NOMO-1 (cell line): ENCODE results near the gene ERBIN.
A peak's percentile ranks its signal among the peaks of the same experiment; 100 is the strongest.
"Not testable (repeated sequence)": the region's sequence is repeated elsewhere in the genome, so short reads cannot be mapped to it uniquely, and the experiment has no call there.

ENCODE experiments used
- DNase-seq, 2 experiments: peaks; one replicate each; lab custom pipeline; 2025; ENCODE audit not compliant: unreplicated experiment in 2 of 2; lab: John Stamatoyannopoulos, UW

ERBIN gene

DNA sequence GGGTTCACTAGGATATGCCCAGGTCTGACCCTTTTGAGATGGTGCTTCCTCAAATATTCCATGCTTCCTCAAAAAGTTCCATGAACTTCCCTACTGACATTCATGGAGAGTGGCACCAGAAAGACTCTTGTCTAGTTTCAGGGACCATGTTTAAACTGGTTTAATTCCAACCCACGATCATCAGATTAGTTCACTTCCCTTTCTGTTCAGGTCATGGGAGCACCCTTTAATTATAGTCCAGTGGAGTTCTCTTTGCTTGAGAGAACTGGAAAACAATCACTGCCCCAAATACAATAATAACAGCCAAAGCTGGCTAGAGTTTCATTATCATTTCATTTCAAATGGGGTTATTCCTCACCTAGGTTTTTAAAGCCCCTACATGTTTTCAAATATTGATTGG is 9.7 kb upstream of the ERBIN start:
- DNase-seq: peak in 1 of 2 experiments; percentile 6

DNA sequence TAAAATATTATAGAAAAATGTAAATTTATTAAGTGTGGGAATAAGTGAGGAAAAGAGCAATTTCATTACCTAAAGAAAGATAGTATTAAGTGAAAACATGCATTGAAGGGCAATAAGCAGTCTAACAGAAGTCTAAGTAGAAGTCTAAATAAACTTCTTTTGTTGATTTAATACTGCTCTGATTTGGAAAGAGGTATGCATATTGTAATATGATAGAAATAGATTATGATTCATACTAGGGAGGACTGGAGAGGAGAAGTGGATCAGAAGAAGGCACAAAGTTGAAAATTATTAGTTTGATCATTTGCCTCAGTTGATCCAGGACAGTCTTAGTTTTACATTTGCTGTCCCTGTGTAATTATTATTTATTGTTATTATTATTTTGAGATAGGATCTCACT is 6.6 kb upstream of the ERBIN start:
- no peak for DNase-seq

DNA sequence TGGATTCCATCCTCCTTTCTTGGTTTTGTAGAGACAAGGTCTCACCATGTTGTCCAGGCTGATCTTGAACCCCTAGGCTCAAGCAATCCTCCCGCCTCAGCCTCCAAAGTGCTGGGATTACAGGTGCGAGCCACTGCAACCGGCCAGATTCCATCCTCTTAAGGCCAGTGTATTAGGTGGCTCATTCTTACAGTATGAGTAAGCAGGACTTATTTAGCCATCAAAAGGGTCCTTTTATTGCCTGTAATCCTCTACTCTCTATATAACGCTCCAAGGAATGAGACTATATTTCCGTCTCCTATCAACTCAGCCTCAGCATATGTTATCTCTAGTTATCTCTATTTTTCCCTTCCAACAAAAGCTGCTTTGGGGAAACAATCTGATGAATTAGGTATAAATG is 3.0 kb upstream of the ERBIN start:
- no peak for DNase-seq

DNA sequence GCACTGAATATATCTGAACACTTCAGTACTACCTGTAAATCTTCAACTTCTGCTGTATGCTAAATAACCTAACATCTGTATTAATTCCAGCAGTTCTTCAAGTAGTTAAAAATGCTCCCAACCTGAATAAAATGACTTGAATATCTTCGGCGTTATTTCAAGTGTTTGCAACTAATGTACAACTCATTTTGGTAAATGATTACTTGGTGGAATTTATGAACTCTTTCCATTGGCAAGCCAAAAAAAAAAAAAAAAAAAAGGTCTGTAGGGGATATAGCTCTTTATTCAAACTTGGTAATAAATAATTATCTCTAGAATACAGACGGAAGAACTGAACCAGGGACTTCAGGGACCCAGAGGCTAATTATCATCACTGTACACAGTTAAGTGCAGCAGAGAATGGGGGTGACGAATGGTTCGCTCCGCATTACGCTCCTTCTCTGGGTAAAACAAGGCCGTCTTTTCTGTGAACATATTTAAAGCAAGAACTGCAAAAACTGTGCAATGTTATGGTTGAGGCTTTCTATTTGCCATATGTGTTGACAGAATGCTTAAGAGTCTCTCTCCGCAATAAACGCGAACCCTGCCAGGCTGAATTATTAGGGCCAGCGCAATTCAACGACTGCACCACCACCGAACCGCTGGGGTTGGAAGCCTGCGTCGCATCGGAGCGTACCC is 1.9 kb upstream of the ERBIN start:
- DNase-seq: no peak

DNA sequence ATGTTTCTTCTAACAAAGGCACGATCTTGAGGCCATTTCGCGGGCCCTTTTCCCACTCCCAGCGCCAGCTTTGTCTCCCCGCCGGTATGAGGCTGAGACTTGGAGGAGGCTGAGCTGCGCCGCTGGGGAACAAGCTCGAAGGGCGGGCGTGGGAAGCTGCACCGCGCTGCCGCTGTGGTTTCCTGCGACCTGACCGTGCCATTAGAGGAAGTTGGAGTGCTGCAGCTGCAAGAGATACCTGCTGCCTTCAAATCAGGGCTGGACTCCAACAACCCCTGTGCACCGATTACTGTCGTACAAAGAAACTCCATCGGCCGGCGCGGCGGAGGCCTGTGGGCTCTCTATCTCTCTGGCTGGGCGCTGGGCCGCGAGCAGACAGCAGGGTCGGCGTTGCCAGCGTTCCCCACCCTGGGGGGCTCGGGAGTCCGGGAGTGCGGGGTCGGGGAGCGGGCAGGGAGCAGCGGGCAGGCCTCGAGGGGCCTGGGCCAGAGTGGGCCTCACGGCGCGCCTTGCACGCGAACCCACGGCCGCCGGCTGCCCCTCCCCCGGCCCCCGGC is 1.3 kb upstream of the ERBIN start:
- DNase-seq: peak; percentile 85 to 87

DNA sequence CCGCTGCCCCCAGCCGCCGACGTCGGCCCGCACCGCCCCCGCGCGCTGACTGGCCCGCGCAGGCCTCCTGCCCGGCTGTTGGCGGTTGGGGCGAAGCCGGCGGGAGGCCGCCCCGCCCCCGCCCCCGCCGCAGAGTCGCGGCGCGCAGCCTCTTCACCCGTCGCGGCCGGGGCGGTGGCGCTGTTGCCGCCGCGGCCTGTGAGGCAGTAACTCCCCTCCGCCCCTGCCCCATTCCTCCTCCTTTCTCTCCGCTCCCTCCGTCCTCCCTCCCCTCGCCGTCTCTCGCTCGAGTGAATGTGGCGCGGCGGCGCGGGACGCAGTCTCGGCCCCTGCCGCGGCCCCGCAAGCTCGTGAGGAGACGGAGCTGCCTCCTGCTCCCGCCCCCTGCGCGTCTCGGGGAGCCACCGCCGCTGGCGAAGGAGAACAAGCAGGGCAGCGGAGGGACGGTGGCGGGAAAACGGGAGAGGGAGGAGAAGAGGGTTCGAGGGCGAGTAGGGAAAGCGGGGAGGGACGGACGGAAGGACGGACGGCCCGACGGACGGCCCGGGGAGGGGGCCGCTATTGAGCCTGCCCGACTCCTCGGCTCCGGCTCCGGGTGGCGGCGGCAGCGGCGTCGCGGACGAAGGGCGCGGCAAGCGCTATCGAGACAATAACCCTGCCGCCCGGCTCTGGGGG is 637 bp upstream of the ERBIN start:
- DNase-seq: peak; percentile 80 to 89

DNA sequence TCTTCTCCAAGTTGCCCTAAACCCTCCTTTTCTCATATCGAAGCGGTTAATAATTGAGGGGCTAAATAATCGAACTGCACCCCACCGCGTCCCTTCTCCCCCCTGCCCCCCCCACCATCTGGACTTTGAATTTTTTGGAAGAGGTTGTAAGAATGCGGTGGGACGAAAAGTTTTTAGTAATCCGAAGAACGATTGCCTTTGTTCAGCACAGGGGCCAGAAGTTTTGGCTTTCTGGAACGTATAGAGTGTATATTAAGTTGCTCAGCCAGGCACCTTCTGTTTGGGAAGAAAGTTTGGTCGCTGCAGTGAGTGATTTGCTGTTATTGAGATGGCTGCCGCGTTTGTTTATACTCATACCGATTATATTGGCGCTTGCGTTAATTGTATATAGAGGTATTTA is 518 bp downstream of the ERBIN start:
- DNase-seq: peak in 1 of 2 experiments; percentile 7

DNA sequence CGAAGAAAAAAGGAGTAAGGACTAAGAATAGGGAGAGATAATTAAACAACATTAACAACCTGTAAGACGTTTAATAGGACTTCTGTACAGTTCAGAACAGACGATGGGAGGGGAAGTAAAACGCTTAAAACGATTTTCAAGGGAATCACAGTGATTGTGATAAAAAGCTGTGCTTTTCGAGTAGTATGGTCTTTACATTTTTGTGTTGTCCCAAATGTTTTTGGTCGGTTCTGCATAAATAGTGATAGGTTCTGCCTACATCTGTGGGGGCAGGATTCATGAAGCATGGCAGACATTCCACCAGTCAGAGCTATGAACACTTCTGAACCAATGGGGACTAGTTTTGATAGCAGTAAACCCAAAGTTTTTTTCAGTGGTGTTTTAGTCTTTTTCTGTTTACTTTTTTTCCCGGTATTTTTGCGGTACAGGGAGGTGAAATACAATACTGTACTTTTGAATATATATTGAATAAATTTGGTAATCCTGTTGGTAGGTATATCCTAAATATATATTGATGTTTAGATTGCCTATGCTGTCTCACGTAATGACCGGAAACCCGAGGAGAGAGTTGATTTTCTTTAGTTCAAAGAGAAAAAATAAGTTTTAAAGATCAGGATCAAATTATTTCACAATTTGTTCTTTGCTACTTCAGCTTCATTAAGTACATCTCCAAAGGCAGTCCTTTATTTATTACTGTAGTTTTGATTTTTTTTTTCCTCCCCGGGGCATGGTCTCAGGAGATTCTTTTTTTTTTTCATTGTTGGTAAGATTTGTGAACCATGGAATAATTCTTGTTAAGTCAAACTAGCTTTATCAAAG is 1.3 kb downstream of the ERBIN start:
- peak in 1 of 2 experiments; percentile 37 for DNase-seq

DNA sequence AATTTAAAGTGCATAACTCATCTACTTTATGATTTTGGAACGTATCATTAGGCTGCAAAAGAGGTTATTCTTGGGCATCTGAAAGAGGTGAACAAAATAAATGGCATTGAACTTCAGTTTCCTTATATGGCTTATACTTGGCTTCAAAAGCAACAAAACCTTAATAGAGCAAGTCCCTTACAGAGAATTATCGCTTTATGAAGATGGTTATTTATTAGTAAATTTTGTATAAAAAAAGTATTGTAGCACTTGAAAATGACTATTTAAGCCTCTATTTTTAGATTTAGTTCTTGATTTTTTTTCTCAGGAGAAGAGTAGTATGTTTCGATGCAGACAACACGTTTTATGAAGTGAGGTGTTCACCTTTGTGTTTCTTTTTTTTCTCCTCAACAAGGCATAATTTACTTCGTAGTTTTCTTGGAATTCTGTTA is 2.0 kb downstream of the ERBIN start:
- DNase-seq: peak in 1 of 2 experiments; percentile 4

DNA sequence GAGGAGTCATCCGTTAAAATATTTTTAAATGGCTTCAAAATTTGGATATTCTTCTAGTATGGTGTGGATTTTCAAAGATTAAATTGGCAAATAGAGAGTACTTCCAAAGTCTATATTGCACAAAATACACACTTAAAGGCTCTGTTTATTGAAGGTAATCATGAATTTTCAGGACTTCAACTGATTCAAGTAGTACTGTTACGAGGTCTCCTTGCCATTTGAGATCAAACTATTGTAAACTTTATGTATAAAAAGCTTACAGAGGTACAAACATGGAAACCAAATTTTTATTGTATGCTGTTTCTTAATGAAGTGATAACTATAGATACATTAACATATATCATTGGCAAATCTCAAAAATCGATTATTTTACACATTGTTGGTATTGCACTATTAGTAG is 2.5 kb downstream of the ERBIN start:
- no peak for DNase-seq

DNA sequence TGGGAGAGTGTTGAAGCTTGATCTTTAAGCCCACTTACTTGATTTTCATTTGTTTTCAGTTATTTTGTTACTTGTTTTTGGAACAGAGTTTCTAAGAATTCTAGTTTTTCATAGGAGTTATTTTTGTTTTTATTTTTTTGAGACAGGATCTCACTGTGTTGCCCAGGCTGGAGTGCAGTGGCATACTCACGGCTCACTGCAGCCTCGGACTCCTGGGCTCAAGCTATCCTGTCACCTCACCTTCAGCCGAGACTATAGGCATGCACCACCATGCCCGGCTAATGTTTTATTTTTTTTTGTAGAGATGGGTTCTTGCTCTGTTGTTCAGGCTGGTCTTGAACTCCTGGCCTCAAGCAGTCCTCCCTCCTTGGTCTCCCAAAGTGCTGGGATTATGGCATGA is 6.3 kb downstream of the ERBIN start:
- DNase-seq: no peak

DNA sequence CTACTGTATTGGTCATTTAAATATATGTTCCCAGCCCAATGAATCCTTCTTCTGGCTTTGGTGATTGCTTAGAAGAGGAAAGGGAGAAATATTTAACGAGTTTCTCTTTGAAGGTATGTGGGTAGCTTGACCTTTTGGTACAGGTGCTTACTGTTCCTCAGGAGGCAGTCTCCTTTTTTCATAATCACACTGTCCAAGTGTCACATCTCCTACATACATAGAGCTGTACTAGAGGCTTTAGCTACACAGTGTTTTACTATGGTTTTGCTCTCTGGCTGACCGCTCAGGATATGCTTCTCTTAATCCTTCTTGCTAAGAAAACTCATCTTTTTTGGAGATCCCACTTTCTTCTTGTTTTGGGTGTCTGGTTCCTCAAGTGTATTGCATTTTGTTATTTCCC is 6.9 kb downstream of the ERBIN start:
- no peak for DNase-seq

DNA sequence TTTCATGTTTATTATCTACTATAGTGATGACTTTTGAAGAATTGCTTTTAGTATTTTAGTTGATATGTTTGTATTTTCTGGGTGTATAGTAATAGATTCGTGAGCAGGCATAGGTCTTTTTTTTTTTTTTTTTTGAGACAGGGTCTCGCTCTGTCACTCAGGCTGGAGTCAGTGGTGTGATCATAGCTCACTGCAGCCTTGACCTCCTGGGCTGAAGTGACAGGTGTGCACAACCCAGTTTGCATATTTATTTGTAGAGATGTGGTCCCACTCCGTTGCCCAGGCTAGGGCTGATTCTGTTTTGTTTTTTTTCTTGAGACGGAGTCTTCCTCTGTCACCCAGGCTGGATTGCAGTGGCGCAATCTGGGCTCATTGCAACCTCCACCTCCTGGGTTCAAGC is 11.9 kb downstream of the ERBIN start:
- no peak for DNase-seq

DNA sequence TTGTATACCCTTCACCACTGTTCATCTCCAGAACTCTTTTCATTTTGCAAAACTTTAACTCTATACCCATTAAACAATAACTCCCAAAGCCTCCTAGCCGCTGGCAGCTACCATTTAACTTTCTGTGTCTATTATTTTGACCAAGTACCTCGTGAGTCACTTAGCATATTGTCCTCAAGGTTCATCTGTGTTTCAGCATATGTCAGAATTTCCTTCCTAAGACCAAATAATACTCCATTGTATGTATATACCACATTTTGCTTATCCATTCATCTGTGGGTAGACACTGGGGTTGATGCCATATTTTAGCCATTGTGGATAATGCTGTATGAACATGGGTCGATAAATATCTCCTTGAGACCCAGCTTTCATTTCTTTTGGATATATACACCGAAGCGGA is 17.4 kb downstream of the ERBIN start:
- DNase-seq: no peak

DNA sequence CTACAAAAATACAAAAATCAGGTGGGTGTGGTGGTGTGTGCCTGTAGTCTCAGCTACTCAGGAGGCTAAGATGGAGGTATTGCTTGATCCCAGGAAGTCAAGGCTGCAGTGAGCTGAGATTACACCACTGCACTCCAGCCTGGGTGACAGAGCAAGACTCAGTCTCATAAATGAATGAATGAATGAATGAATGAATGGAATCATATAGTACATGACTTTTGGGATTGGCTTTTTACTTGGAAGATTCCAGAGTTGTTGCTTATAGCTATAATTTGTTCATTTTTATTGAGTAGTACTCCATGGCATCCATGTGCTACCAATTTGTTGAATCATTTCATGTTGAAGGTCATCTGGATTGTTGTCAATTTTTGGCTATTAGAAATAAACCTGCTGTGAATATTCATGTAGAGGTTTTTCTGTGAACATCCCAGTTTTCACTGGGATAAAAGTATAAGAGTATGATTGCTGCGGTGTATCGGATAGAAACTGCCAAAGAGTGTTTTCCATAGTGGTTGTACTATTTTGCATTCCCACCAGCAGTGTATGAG is 19.9 kb downstream of the ERBIN start:
- DNase-seq: no peak

DNA sequence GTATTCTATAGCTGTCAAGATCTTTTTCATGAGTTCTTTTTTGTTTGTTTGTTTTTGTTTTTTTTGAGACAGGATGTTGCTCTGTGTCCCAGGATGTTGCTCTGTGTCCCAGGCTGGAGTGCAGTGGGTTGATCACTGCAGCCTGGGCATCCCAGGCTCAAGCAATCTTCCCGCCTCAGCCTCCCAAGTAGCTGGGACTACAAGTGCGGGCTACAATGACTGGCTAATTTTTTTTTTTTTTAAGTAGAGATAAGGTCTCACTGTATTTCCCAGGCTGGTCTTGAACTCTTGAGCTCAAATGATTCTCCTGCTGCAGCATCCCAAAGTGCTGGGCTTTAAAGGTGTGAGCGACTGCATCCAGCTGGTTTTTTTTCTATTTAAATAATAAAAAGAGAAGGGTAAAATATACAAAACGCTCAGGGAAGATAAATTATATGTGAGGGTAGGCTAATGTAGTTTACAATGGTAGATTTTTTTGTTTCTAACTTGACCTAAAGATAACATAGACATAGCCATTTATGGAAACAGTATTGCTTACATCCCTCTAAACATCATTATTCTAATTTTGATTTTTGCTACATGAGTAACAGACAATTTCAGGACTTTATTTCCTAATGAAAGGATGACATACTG is 21.9 kb downstream of the ERBIN start:
- DNase-seq: no peak

DNA sequence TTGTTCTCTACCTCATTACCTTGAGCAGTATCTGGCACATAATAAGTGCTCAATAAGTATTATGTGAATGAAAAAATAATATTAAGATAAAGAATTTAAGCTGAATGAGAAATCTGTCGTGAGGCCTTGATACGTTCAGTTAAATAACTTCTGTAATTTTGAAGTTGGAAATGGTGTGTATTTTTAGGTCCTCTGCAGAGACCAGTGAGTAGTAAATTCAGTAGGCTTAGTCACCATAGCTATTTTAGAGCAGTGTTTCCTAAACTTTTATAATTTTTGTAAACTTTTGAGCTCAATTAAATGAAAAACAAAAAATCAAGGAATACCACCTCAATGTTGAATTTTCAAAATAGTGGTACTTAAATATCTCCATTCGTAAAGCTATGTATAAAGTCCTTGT is 25.0 kb downstream of the ERBIN start:
- DNase-seq: peak in 1 of 2 experiments; percentile 5

DNA sequence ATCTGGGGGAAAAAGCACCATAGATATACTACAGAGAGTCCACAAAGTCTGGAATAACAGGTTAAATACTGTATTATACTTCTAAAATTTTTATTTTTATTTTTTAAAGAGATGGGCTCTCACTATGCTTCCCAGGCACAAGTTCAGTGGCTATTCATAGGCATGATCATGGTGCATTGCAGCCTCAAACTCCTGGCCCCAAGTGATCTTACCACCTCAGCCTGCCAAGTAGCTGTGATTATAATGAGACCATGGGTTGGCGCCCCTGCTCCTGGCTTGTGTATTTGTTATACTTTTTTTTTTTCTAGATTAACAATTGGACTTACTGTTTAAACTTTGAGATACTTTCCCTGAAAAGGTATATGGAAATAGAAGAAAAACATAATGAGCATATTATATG is 25.9 kb downstream of the ERBIN start:
- no peak for DNase-seq

DNA sequence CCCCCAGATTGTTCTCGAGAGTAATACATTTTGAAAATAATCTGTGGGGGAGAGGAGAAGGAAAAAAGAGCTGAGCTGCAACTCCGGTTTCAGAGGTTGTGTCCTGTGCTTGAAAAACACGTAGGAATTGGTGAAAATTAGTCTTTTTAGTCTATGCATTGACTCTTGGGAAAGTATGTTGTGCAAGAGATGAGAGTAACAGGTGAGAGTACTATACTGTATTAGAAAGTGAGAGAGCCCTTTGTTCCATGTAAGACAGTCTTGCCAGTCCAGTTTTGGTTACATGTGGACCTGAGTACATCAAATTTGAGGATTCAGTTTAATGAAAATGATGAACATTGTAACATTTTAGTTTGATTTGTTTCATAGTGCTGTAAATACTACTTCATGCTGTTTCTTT is 27.8 kb downstream of the ERBIN start:
- no peak for DNase-seq

DNA sequence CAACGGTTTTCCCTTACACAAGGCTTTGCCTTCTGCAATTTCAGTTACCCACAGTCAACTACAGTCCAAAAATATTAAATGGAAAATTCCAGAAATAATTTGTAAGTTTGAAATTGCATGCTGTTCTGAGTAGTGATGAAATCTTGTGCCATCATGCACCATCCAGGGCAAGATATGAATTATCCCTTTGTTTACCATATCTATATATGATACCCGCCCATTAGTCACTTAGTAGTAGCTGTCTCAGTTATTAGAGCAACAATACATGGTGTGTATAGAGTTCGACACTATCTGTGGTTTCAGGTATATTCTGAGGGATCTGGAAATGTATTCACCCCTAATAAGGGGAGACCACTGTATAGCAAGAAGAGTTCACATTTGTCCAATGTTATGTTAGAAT is 29.4 kb downstream of the ERBIN start:
- no peak for DNase-seq

DNA sequence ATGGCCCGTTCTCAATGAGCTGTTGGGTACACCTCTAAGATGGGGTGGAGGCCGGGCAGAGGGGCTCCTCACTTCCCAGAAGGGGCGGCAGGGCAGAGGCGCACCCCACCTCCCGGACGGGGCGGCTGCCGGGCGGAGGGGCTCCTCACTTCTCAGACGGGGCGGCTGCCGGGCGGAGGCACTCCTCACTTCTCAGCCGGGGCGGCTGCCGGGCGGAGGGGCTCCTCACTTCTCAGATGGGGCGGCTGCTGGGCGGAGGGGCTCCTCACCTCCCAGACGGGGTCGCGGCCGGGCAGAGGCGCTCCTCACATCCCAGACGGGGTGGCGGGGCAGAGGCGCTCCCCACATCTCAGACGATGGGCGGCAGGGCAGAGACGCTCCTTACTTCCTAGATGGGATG is 31.3 kb downstream of the ERBIN start:
- not testable (repeated sequence) for DNase-seq
